SK-N-SH treated with all-trans-retinoic acid at 6 μM for 48 hours (cell line): ENCODE data around the gene LSM3.

ENCODE experiments used
- ATAC-seq: fragments of 200-7000 bp; cut with Tn5 transposase; 3 replicates; pipeline ENCODE4 v1.9.1; 2020; ENCODE audit warnings: mild to moderate bottlenecking, moderate library complexity
- ARNTL ChIP-seq: fragments of 450-650 bp; formaldehyde crosslinking; IDR thresholded peaks from 2 replicates; pipeline ENCODE4 v1.5.0; 2020; ENCODE audit warnings: low read depth, mild to moderate bottlenecking, moderate library complexity, borderline replicate concordance
- ESRRG ChIP-seq: fragments of 250-450 bp; sonication (Bioruptor Pico); IDR thresholded peaks from 2 replicates; pipeline ENCODE4 v1.6.1; 2021; ENCODE audit warnings: mild to moderate bottlenecking
- ISL1 ChIP-seq: fragments of 250-450 bp; sonication (Bioruptor Pico); IDR thresholded peaks from 2 replicates; pipeline ENCODE4 v2.1.2; 2022; ENCODE audit warnings: mild to moderate bottlenecking, moderate library complexity
- OSR1 ChIP-seq: fragments of 250-450 bp; sonication (Bioruptor Pico); IDR thresholded peaks from 2 replicates; pipeline ENCODE4 v1.8.0; 2022; ENCODE audit warnings: moderate library complexity, mild to moderate bottlenecking, inconsistent platforms
- PPARA ChIP-seq: fragments of 250-450 bp; sonication (Bioruptor Pico); IDR thresholded peaks from 2 replicates; pipeline ENCODE4 v1.5.0; 2020; ENCODE audit warnings: mild to moderate bottlenecking, borderline replicate concordance
- RARB ChIP-seq: fragments of 250-450 bp; sonication (Bioruptor Pico); IDR thresholded peaks from 2 replicates; pipeline ENCODE4 v1.8.0; 2021; ENCODE audit warnings: mild to moderate bottlenecking, moderate library complexity
- SNAI2 ChIP-seq: fragments of 250-450 bp; sonication (Bioruptor Pico); IDR thresholded peaks from 2 replicates; pipeline ENCODE4 v1.5.0; 2020; ENCODE audit warnings: mild to moderate bottlenecking, moderate library complexity
- TCF4 ChIP-seq: fragments of 250-450 bp; sonication (Bioruptor Pico); IDR thresholded peaks from 2 replicates; pipeline ENCODE4 v1.8.0; 2021; ENCODE audit warnings: mild to moderate bottlenecking, moderate library complexity, borderline replicate concordance
- TOX ChIP-seq: fragments of 250-450 bp; sonication (Bioruptor Pico); IDR thresholded peaks from 2 replicates; pipeline ENCODE4 v1.8.0; 2021; ENCODE audit warnings: mild to moderate bottlenecking, moderate library complexity, borderline replicate concordance
- ZC3H10 ChIP-seq: fragments of 250-450 bp; sonication (Bioruptor Pico); IDR thresholded peaks from 2 replicates; pipeline ENCODE4 v1.5.1; 2021; ENCODE audit warnings: mild to moderate bottlenecking, moderate library complexity
- ZFP3 ChIP-seq: fragments of 250-450 bp; sonication (Bioruptor Pico); IDR thresholded peaks from 2 replicates; pipeline ENCODE4 v1.5.0; 2020; ENCODE audit warnings: mild to moderate bottlenecking, moderate library complexity
- ZFP30 ChIP-seq: fragments of 450-650 bp; formaldehyde crosslinking; IDR thresholded peaks from 2 replicates; pipeline ENCODE4 v1.5.0; 2022; ENCODE audit warnings: mild to moderate bottlenecking, moderate library complexity
- ZNF565 ChIP-seq: fragments of 450-650 bp; formaldehyde crosslinking; conservative IDR thresholded peaks from 2 replicates; pipeline ENCODE4 v1.5.0; 2020; ENCODE audit warnings: low read depth, mild to moderate bottlenecking, moderate library complexity
- ZNF8 ChIP-seq: fragments of 450-650 bp; formaldehyde crosslinking; IDR thresholded peaks from 2 replicates; pipeline ENCODE4 v1.5.0; 2020; ENCODE audit warnings: mild to moderate bottlenecking, moderate library complexity
- TF ChIP-seq, protein P1 (sequence below): fragments of 250-450 bp; sonication (Bioruptor Pico); IDR thresholded peaks from 2 replicates; pipeline ENCODE4 v1.5.1; 2021; ENCODE audit warnings: mild to moderate bottlenecking, moderate library complexity
- TF ChIP-seq, protein P2 (sequence below): fragments of 250-450 bp; sonication (Bioruptor Pico); IDR thresholded peaks from 2 replicates; pipeline ENCODE4 v1.5.0; 2020; ENCODE audit warnings: mild to moderate bottlenecking, moderate library complexity
- TF ChIP-seq, protein P3 (sequence below): fragments of 250-450 bp; sonication (Bioruptor Pico); IDR thresholded peaks from 2 replicates; pipeline ENCODE4 v1.8.0; 2020; ENCODE audit warnings: mild to moderate bottlenecking, moderate library complexity, borderline replicate concordance
- TF ChIP-seq, protein P4 (sequence below): fragments of 250-450 bp; sonication (Bioruptor Pico); IDR thresholded peaks from 2 replicates; pipeline ENCODE4 v1.5.1; 2020; ENCODE audit warnings: low read depth, mild to moderate bottlenecking, moderate library complexity

LSM3 gene

DNA sequence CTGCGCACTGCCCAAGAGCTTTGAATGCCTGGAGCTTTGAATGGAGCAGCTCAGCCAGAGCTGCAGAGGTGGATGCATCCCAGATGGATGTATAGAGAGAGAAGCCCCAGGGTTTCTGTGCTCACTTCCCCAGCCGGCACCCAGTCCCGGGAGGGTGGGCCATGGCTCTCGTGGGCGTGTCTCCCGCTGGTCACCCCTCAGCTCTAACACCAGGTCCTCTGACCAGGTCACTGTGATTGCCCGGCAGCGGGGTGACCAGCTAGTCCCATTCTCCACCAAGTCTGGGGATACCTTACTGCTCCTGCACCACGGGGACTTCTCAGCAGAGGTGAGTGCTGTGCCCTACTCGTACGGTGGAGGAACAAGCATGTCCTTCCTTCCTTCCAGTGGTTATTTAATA, 43.0 kb upstream of the LSM3 start:
- TF ChIP-seq ZFP3, result no peak
- TF ChIP-seq PPARA (CRISPR knock-in tag), result no peak
- no peak for TF ChIP-seq ISL1 (CRISPR knock-in tag)
- TF ChIP-seq, protein P1, sequence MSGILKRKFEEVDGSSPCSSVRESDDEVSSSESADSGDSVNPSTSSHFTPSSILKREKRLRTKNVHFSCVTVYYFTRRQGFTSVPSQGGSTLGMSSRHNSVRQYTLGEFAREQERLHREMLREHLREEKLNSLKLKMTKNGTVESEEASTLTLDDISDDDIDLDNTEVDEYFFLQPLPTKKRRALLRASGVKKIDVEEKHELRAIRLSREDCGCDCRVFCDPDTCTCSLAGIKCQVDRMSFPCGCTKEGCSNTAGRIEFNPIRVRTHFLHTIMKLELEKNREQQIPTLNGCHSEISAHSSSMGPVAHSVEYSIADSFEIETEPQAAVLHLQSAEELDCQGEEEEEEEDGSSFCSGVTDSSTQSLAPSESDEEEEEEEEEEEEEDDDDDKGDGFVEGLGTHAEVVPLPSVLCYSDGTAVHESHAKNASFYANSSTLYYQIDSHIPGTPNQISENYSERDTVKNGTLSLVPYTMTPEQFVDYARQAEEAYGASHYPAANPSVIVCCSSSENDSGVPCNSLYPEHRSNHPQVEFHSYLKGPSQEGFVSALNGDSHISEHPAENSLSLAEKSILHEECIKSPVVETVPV, result no peak
- ATAC-seq, result no peak

DNA sequence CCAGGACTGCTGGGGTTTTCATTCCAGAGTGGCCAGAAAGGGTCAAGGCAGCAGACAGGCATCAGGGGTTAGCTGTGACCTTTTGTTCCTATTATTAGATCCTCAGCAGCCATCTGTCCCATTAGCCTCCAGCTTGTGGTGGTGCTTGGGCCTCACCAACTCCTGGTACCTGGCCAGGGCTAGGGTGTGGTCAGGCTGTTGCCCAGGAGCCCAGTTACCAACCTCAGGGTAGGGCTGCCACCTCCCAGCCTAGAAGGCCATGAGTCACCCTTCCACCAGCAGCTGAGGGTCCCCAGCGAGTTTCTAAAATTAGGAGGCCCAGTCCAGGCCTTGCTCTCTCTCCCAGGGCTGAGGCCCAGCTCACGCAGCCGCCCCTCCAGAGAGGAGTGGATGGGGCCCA, 41.6 kb upstream of the LSM3 start:
- TF ChIP-seq ZFP3, result no peak
- TF ChIP-seq ZNF565 (CRISPR knock-in tag), result no peak
- TF ChIP-seq, protein P1, result no peak
- no peak for TF ChIP-seq ARNTL (CRISPR knock-in tag)
- no peak for TF ChIP-seq TCF4 (CRISPR knock-in tag)
- no peak for TF ChIP-seq ISL1 (CRISPR knock-in tag)
- TF ChIP-seq, protein P2, sequence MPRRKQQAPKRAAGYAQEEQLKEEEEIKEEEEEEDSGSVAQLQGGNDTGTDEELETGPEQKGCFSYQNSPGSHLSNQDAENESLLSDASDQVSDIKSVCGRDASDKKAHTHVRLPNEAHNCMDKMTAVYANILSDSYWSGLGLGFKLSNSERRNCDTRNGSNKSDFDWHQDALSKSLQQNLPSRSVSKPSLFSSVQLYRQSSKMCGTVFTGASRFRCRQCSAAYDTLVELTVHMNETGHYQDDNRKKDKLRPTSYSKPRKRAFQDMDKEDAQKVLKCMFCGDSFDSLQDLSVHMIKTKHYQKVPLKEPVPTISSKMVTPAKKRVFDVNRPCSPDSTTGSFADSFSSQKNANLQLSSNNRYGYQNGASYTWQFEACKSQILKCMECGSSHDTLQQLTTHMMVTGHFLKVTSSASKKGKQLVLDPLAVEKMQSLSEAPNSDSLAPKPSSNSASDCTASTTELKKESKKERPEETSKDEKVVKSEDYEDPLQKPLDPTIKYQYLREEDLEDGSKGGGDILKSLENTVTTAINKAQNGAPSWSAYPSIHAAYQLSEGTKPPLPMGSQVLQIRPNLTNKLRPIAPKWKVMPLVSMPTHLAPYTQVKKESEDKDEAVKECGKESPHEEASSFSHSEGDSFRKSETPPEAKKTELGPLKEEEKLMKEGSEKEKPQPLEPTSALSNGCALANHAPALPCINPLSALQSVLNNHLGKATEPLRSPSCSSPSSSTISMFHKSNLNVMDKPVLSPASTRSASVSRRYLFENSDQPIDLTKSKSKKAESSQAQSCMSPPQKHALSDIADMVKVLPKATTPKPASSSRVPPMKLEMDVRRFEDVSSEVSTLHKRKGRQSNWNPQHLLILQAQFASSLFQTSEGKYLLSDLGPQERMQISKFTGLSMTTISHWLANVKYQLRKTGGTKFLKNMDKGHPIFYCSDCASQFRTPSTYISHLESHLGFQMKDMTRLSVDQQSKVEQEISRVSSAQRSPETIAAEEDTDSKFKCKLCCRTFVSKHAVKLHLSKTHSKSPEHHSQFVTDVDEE (CRISPR knock-in tag), result no peak
- TF ChIP-seq, protein P3, sequence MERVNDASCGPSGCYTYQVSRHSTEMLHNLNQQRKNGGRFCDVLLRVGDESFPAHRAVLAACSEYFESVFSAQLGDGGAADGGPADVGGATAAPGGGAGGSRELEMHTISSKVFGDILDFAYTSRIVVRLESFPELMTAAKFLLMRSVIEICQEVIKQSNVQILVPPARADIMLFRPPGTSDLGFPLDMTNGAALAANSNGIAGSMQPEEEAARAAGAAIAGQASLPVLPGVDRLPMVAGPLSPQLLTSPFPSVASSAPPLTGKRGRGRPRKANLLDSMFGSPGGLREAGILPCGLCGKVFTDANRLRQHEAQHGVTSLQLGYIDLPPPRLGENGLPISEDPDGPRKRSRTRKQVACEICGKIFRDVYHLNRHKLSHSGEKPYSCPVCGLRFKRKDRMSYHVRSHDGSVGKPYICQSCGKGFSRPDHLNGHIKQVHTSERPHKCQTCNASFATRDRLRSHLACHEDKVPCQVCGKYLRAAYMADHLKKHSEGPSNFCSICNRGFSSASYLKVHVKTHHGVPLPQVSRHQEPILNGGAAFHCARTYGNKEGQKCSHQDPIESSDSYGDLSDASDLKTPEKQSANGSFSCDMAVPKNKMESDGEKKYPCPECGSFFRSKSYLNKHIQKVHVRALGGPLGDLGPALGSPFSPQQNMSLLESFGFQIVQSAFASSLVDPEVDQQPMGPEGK, result no peak
- TF ChIP-seq SNAI2 (CRISPR knock-in tag), result no peak
- TF ChIP-seq, protein P4, sequence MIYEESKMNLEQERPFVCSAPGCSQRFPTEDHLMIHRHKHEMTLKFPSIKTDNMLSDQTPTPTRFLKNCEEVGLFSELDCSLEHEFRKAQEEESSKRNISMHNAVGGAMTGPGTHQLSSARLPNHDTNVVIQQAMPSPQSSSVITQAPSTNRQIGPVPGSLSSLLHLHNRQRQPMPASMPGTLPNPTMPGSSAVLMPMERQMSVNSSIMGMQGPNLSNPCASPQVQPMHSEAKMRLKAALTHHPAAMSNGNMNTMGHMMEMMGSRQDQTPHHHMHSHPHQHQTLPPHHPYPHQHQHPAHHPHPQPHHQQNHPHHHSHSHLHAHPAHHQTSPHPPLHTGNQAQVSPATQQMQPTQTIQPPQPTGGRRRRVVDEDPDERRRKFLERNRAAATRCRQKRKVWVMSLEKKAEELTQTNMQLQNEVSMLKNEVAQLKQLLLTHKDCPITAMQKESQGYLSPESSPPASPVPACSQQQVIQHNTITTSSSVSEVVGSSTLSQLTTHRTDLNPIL (CRISPR knock-in tag), result no peak
- no peak for TF ChIP-seq TOX (CRISPR knock-in tag)
- TF ChIP-seq RARB, result no peak
- ATAC-seq, result no peak

DNA sequence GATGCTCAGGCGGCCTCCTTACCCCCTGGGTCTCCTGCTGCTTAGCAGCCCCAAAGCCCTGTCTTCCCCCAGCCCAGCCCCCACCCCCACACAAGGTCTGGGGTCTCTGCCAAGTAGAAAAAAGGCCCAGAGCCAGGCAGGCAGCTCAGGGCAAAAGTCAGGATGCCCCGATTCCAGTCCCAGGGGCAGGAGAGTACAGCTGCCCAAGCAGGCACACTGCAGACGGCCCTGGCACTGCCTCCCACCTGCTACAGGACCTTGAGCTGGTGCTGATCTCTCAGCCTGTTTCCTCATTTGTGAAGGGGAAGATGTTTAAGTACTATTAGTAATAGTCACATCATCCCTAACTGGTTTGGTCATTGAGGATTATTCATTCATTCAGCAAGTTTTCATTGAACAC, 41.2 kb upstream of the LSM3 start:
- TF ChIP-seq, protein P1, result no peak
- TF ChIP-seq OSR1 (CRISPR knock-in tag), result no peak
- TF ChIP-seq ISL1 (CRISPR knock-in tag), result no peak
- TF ChIP-seq ZC3H10 (CRISPR knock-in tag), result no peak
- TF ChIP-seq SNAI2 (CRISPR knock-in tag), result no peak
- no peak for TF ChIP-seq PPARA (CRISPR knock-in tag)
- TF ChIP-seq, protein P2 (CRISPR knock-in tag), result no peak
- TF ChIP-seq ZFP30, result no peak
- no peak for TF ChIP-seq TOX (CRISPR knock-in tag)
- TF ChIP-seq ZNF565 (CRISPR knock-in tag), result no peak
- no peak for TF ChIP-seq ARNTL (CRISPR knock-in tag)
- no peak for TF ChIP-seq ESRRG (CRISPR knock-in tag)
- TF ChIP-seq, protein P4 (CRISPR knock-in tag), result no peak
- no peak for TF ChIP-seq ZFP3
- no peak for TF ChIP-seq ZNF8
- TF ChIP-seq, all 23 proteins: peak for 0
- no peak for ATAC-seq
